ENCODE data around the gene TCF7L2.

TCF7L2 gene

GRCh38 chr10:113169111-113169510, 219.1 kb downstream of the TCF7L2 start:
- TF ChIP-seq CTCF (IDR thresholded peaks at IDR 0.05; ENCODE audit: insufficient read depth, low read length) (no peak), POLR2AphosphoS5 (IDR thresholded peaks at IDR 0.05; ENCODE audit: low read depth) (no peak), GABPA (IDR thresholded peaks at IDR 0.05; ENCODE audit: low read depth) (no peak), SPI1 (IDR thresholded peaks at IDR 0.05; ENCODE audit: borderline replicate concordance, low read depth) (no peak)
- TF ChIP-seq, protein P1, sequence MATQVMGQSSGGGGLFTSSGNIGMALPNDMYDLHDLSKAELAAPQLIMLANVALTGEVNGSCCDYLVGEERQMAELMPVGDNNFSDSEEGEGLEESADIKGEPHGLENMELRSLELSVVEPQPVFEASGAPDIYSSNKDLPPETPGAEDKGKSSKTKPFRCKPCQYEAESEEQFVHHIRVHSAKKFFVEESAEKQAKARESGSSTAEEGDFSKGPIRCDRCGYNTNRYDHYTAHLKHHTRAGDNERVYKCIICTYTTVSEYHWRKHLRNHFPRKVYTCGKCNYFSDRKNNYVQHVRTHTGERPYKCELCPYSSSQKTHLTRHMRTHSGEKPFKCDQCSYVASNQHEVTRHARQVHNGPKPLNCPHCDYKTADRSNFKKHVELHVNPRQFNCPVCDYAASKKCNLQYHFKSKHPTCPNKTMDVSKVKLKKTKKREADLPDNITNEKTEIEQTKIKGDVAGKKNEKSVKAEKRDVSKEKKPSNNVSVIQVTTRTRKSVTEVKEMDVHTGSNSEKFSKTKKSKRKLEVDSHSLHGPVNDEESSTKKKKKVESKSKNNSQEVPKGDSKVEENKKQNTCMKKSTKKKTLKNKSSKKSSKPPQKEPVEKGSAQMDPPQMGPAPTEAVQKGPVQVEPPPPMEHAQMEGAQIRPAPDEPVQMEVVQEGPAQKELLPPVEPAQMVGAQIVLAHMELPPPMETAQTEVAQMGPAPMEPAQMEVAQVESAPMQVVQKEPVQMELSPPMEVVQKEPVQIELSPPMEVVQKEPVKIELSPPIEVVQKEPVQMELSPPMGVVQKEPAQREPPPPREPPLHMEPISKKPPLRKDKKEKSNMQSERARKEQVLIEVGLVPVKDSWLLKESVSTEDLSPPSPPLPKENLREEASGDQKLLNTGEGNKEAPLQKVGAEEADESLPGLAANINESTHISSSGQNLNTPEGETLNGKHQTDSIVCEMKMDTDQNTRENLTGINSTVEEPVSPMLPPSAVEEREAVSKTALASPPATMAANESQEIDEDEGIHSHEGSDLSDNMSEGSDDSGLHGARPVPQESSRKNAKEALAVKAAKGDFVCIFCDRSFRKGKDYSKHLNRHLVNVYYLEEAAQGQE (IDR thresholded peaks at IDR 0.05; ENCODE audit: insufficient replicate concordance, low read depth), result no peak
- no peaks in the 10 kb centered on the region for H3K27me3 ChIP-seq (ENCODE audit: insufficient read depth, poor library complexity, severe bottlenecking)
- DNase-seq (ENCODE audit: low read depth in 1 of 2, low spot score in 1 of 2), result no peak
- no peak overlapping the region for H3K27ac ChIP-seq (replicated peaks)
- H3K4me3 ChIP-seq (replicated peaks; ENCODE audit: insufficient read depth, low read length), result no peak overlapping the region

DNA sequence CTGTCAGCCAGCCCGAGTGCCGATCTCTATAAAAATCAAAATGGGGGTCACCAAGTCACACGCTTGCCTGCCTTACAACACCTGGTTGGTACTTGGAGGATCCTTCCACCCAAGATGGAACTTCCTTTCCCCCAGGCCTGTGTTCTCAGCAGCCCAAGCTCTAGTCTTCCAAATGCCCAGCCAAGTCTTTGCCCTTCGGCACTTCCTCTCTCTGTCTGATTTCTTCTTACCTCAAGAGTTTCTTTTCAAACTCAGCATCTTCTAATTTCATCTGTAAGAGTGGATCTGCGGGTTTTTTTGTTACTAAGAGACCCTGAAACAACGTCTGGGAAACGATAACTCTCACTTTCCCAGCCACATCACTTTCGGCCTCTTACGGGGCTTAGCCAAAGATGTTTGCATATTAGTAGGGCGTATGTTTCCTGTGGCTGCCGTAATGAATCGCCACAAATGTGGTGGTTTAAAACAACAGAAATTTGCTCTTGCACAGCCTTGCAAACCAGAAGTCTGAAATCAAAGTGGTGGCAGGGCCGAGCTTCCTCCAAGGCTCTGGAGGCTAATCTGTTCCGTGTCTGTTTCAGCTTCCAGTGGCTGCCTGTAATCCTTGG, 219.9 kb downstream of the TCF7L2 start:
- no peak overlapping the region for H3K4me3 ChIP-seq (replicated peaks; ENCODE audit: insufficient read depth, low read length)
- H3K27ac ChIP-seq (replicated peaks), result no peak overlapping the region
- DNase-seq (ENCODE audit: low read depth in 1 of 2, low spot score in 1 of 2), result no peak
- no peaks in the 10 kb centered on the region for H3K27me3 ChIP-seq (ENCODE audit: insufficient read depth, poor library complexity, severe bottlenecking)
- TF ChIP-seq POLR2AphosphoS5 (IDR thresholded peaks at IDR 0.05; ENCODE audit: low read depth) (no peak), CTCF (IDR thresholded peaks at IDR 0.05; ENCODE audit: insufficient read depth, low read length) (no peak)

DNA sequence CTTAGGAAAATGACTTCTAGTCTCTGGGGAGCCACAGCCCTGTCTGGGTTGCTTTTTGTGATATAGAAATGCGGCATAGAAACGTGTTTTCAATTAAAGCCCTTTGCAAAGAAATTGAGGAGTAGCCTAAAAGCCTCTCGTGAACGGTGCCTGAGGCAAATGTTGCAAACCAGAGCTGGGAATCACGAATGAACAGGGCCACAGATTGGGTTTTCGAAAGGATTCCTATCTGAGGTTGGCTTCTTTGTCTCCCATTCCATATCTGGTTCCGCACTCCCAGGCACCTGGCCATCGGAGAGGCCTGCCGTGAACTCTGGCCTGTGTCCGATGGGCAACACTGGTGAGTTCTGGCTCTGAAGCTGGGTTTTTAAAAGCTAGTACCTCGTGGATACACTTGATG, 221.6 kb downstream of the TCF7L2 start:
- Histone ChIP-seq H3K27ac (replicated peaks) (no peak overlapping the region), H3K27me3 (ENCODE audit: insufficient read depth, poor library complexity, severe bottlenecking) (no peaks in the 10 kb centered on the region), H3K4me3 (replicated peaks; ENCODE audit: insufficient read depth, low read length) (no peak overlapping the region)
- TF ChIP-seq SPI1 (IDR thresholded peaks at IDR 0.05; ENCODE audit: borderline replicate concordance, low read depth) (no peak), POLR2AphosphoS5 (IDR thresholded peaks at IDR 0.05; ENCODE audit: low read depth) (no peak), GABPA (IDR thresholded peaks at IDR 0.05; ENCODE audit: low read depth) (no peak), CTCF (IDR thresholded peaks at IDR 0.05; ENCODE audit: insufficient read depth, low read length) (no peak)
- TF ChIP-seq, protein P1 (IDR thresholded peaks at IDR 0.05; ENCODE audit: insufficient replicate concordance, low read depth), result no peak
- DNase-seq (ENCODE audit: low read depth in 1 of 2, low spot score in 1 of 2), result no peak

- no peak overlapping the region for H3K27ac ChIP-seq (replicated peaks)
- H3K27me3 ChIP-seq (ENCODE audit: insufficient read depth, poor library complexity, severe bottlenecking), result no peaks in the 10 kb centered on the region
- DNase-seq (ENCODE audit: low read depth in 1 of 2, low spot score in 1 of 2), result no peak
- no peak for TF ChIP-seq SPI1 (IDR thresholded peaks at IDR 0.05; ENCODE audit: borderline replicate concordance, low read depth)
- no peak for TF ChIP-seq CTCF (IDR thresholded peaks at IDR 0.05; ENCODE audit: insufficient read depth, low read length)
- TF ChIP-seq, protein P1 (IDR thresholded peaks at IDR 0.05; ENCODE audit: insufficient replicate concordance, low read depth), result no peak
- no peak for TF ChIP-seq POLR2AphosphoS5 (IDR thresholded peaks at IDR 0.05; ENCODE audit: low read depth)
- TF ChIP-seq GABPA (IDR thresholded peaks at IDR 0.05; ENCODE audit: low read depth), result no peak
- no peak overlapping the region for H3K4me3 ChIP-seq (replicated peaks; ENCODE audit: insufficient read depth, low read length)
Observed at GRCh38 chr10:113175176-113175575, 225.1 kb downstream of the TCF7L2 start.
